Measurements from ENCODE around the gene UNKL. TPM values are rescaled to one million over a fixed set of nuclear protein-coding genes. Genes with fewer than 3 reads are reported as not detected.

The UNKL gene
- total RNA-seq, 1 experiment from 2014 or later: 112 TPM

GRCh38 chr16:1427473-1428461 is 13.3 kb upstream of the UNKL start:
- CTCF ChIA-PET: interaction anchor here (0.6 kb wide), 1 partner anchor 141 kb away, joined by 3 read pairs; no protein-coding TSS in a partner anchor
- H3K36me3 ChIP-seq (ENCODE audit: low read depth): no peaks in the 10 kb centered on the region
- no peaks in the 10 kb centered on the region for H4K20me1 ChIP-seq (ENCODE audit: insufficient read depth)
- TF ChIP-seq CTCF (conservative IDR thresholded peaks at IDR 0.05) (no peak), EZH2 (IDR thresholded peaks at IDR 0.05; ENCODE audit: low read depth) (no peak)
- DNase-seq: no peak
- no peaks in the 10 kb centered on the region for H3K4me1 ChIP-seq (replicated peaks; ENCODE audit: insufficient read depth)
- no peak overlapping the region for H2AFZ ChIP-seq
- H3K9me2 ChIP-seq (ENCODE audit: insufficient read depth): no peaks in the 10 kb centered on the region
- H3K4me2 ChIP-seq: no peak overlapping the region
- BruUV-seq (replicated peaks): no TSS peak
- no peak overlapping the region for H3K27ac ChIP-seq
- no peaks in the 10 kb centered on the region for H3K9me3 ChIP-seq (ENCODE audit: insufficient read depth, low read depth)
- intact Hi-C loops (cut with micrococcal nuclease; ENCODE audit: unreplicated experiment): no loop called here
- no peak overlapping the region for H3K4me3 ChIP-seq
- no peaks in the 10 kb centered on the region; the same call in 1 of the 2 replicates for H3F3A ChIP-seq (ENCODE audit: insufficient read depth, low read depth)
- no peaks in the 10 kb centered on the region for H3K79me2 ChIP-seq (ENCODE audit: low read depth)
- POLR2A ChIA-PET (ENCODE audit: unreplicated experiment): interaction anchor here (1.1 kb wide), 1 partner anchor 49 kb away, joined by 4 read pairs; no protein-coding TSS in a partner anchor
- H3K27me3 ChIP-seq (ENCODE audit: insufficient read depth, low read depth): 0 out of 2 replicates have a peak, but pooled peaks cover 5% of the 10 kb centered on the region

GRCh38 chr16:1426734-1427471 is 12.4 kb upstream of the UNKL start:
- intact Hi-C loops (cut with micrococcal nuclease; ENCODE audit: unreplicated experiment): no loop called here
- ChIA-PET CTCF (no interaction called here), POLR2A (ENCODE audit: unreplicated experiment) (interaction anchor here (1.1 kb wide), 1 partner anchor 48 kb away, joined by 4 read pairs; no protein-coding TSS in a partner anchor)

More at GRCh38 chr16:1426734-1427471, 12.4 kb upstream of the UNKL start:
- no peaks in the 10 kb centered on the region; the same call in 1 of the 2 replicates for H3F3A ChIP-seq (ENCODE audit: insufficient read depth, low read depth)
- H3K9me2 ChIP-seq (ENCODE audit: insufficient read depth): no peaks in the 10 kb centered on the region
- no peaks in the 10 kb centered on the region for H3K79me2 ChIP-seq (ENCODE audit: low read depth)
- H3K27ac ChIP-seq: no peak overlapping the region
- H3K27me3 ChIP-seq (ENCODE audit: insufficient read depth, low read depth): 0 out of 2 replicates have a peak, but pooled peaks cover 1% of the 10 kb centered on the region
- no peaks in the 10 kb centered on the region for H3K36me3 ChIP-seq (ENCODE audit: low read depth)
- no peak for DNase-seq
- H3K9me3 ChIP-seq (ENCODE audit: insufficient read depth, low read depth): no peaks in the 10 kb centered on the region
- BruUV-seq (replicated peaks): no TSS peak
- no peak for TF ChIP-seq EZH2 (IDR thresholded peaks at IDR 0.05; ENCODE audit: low read depth)
- TF ChIP-seq CTCF (conservative IDR thresholded peaks at IDR 0.05): no peak
- H3K4me2 ChIP-seq: no peak overlapping the region
- no peak overlapping the region for H2AFZ ChIP-seq
- H4K20me1 ChIP-seq (ENCODE audit: insufficient read depth): no peaks in the 10 kb centered on the region
- no peaks in the 10 kb centered on the region for H3K4me1 ChIP-seq (replicated peaks; ENCODE audit: insufficient read depth)
- H3K4me3 ChIP-seq: no peak overlapping the region

Measured in PC-9 (cell line).